GM23338 (cell line): ENCODE data around the gene TMEM204. TPM values are rescaled to one million over a fixed set of nuclear protein-coding genes. Genes with fewer than 3 reads are reported as not detected.

Experiments used
- ATAC-seq: fragments of 200-7000 bp; cut with Tn5 transposase; 3 replicates; pipeline ENCODE4 v1.9.1; 2020
- DNase-seq: peaks from one replicate; pipeline ENCODE4 v3.0.0-alpha.2; 2015; ENCODE audit warnings: low spot score
- H2AFZ ChIP-seq: fragments of 200-600 bp; sonication (generic); 2 replicates; pipeline ENCODE4 v1.8.0; 2016; ENCODE audit warnings: antibody characterized with exemption, mild to moderate bottlenecking, moderate library complexity
- H3F3A ChIP-seq: fragments of 200-600 bp; sonication (generic); replicated peaks from 2 replicates; pipeline ENCODE4 v1.8.0; 2017; ENCODE audit warnings: antibody characterized with exemption, mixed run types, low read depth
- H3K27ac ChIP-seq: fragments of 200-600 bp; sonication (generic); 2 replicates; pipeline ENCODE4 v1.6.1; 2016; ENCODE audit warnings: low read depth
- H3K27me3 ChIP-seq: fragments of 200-600 bp; sonication (generic); 2 replicates; pipeline ENCODE4 v1.8.0; 2016; ENCODE audit warnings: mild to moderate bottlenecking, mixed run types, moderate library complexity; ENCODE audit not compliant: insufficient read depth
- H3K36me3 ChIP-seq: fragments of 200-600 bp; sonication (generic); 2 replicates; pipeline ENCODE4 v1.8.0; 2016; ENCODE audit warnings: mild to moderate bottlenecking; ENCODE audit not compliant: insufficient read depth
- H3K4me1 ChIP-seq: fragments of 200-600 bp; sonication (generic); 2 replicates; pipeline ENCODE4 v1.8.0; 2016; ENCODE audit warnings: mild to moderate bottlenecking, moderate library complexity; ENCODE audit not compliant: insufficient read depth
- H3K4me2 ChIP-seq: fragments of 200-600 bp; sonication (generic); 2 replicates; pipeline ENCODE4 v1.7.1; 2017; ENCODE audit warnings: mixed run types
- H3K4me3 ChIP-seq: fragments of 200-600 bp; sonication (generic); 2 replicates; pipeline ENCODE4 v1.6.1; 2016; ENCODE audit warnings: mixed run types
- H3K79me2 ChIP-seq: fragments of 200-600 bp; sonication (generic); replicated peaks from 2 replicates; pipeline ENCODE4 v1.8.0; 2017; ENCODE audit warnings: mild to moderate bottlenecking; ENCODE audit not compliant: insufficient read depth
- H3K9me2 ChIP-seq: fragments of 200-600 bp; sonication (generic); 2 replicates; pipeline ENCODE4 v1.8.0; 2017; ENCODE audit not compliant: insufficient read depth
- H4K20me1 ChIP-seq: fragments of 200-600 bp; sonication (generic); replicated peaks from 2 replicates; pipeline ENCODE4 v1.8.0; 2017; ENCODE audit warnings: mild to moderate bottlenecking; ENCODE audit not compliant: insufficient read depth
- H3K27ac Mint-ChIP-seq: 2 replicates; pipeline ENCODE4 v1.8.0; 2020; ENCODE audit warnings: inconsistent platforms, mild to moderate bottlenecking, moderate library complexity, mixed read lengths
- H3K27me3 Mint-ChIP-seq: 3 replicates; pipeline ENCODE4 v1.8.0; 2022; ENCODE audit warnings: low read depth, mild to moderate bottlenecking, moderate library complexity, mixed read lengths, inconsistent platforms; ENCODE audit not compliant: insufficient read depth, poor library complexity
- H3K36me3 Mint-ChIP-seq: 3 replicates; pipeline ENCODE4 v1.8.0; 2021; ENCODE audit warnings: low read depth, mild to moderate bottlenecking, inconsistent platforms, moderate library complexity, mixed read lengths
- H3K4me1 Mint-ChIP-seq: 3 replicates; pipeline ENCODE4 v1.8.0; 2020; ENCODE audit warnings: mild to moderate bottlenecking, inconsistent platforms, mixed read lengths
- H3K4me3 Mint-ChIP-seq: 3 replicates; pipeline ENCODE4 v1.8.0; 2021; ENCODE audit warnings: moderate library complexity, mild to moderate bottlenecking, inconsistent platforms, mixed read lengths
- H3K9me3 Mint-ChIP-seq: 3 replicates; pipeline ENCODE4 v1.8.0; 2020; ENCODE audit warnings: moderate library complexity, mild to moderate bottlenecking, inconsistent platforms, mixed read lengths
- CREB1 ChIP-seq: fragments of 250-450 bp; sonication (Bioruptor Pico); IDR thresholded peaks from 2 replicates; pipeline ENCODE4 v1.5.0; 2020; ENCODE audit warnings: low read depth, mild to moderate bottlenecking, moderate library complexity
- EZH2 ChIP-seq: fragments of 200-600 bp; sonication (generic); IDR thresholded peaks from one replicate; pipeline ENCODE4 v1.8.0; 2017; ENCODE audit warnings: antibody characterized with exemption, mild to moderate bottlenecking, low read depth; ENCODE audit not compliant: unreplicated experiment
- EZH2phosphoT487 ChIP-seq: fragments of 200-600 bp; sonication (generic); IDR thresholded peaks from one replicate; pipeline ENCODE4 v1.8.1; 2018; ENCODE audit warnings: antibody characterized with exemption; ENCODE audit not compliant: unreplicated experiment
- JUNB ChIP-seq: IDR thresholded peaks from one replicate; pipeline ENCODE4 v1.6.1; 2016; ENCODE audit warnings: antibody characterized with exemption; ENCODE audit not compliant: unreplicated experiment
- NANOG ChIP-seq: IDR thresholded peaks from 2 replicates; pipeline ENCODE4 v1.6.1; 2016; ENCODE audit warnings: antibody characterized with exemption, borderline replicate concordance
- POLR2AphosphoS5 ChIP-seq: IDR thresholded peaks from 2 replicates; pipeline ENCODE4 v1.6.1; 2016; ENCODE audit warnings: antibody characterized with exemption, low read depth
- STAT1 ChIP-seq: IDR thresholded peaks from one replicate; pipeline ENCODE4 v1.6.1; 2016; ENCODE audit warnings: antibody characterized with exemption; ENCODE audit not compliant: unreplicated experiment
- ZNF114 ChIP-seq: fragments of 250-450 bp; sonication (Bioruptor Pico); IDR thresholded peaks from 2 replicates; pipeline ENCODE4 v1.5.0; 2020; ENCODE audit warnings: mild to moderate bottlenecking, moderate library complexity
- ZNF331 ChIP-seq: fragments of 250-450 bp; sonication (Bioruptor Pico); IDR thresholded peaks from 2 replicates; pipeline ENCODE4 v1.5.0; 2020; ENCODE audit warnings: low read depth, mild to moderate bottlenecking, moderate library complexity
- polyA plus RNA-seq: library from polyadenylated mRNA; unstranded; fragments of >200 nt; fragmentation: Nextera tagmentation; extraction: Ambion mirVana; gene quantifications from 2 replicates; pipeline ENCODE4 v1.2.1, GENCODE V29; 2016
- total RNA-seq: library from RNA; depleted of rRNA; stranded (reverse); fragments of >200 nt; shearing (Covaris generic); gene quantifications from 2 replicates; pipeline ENCODE4 v1.2.3, GENCODE V29; 2014
- TF ChIP-seq, protein P1 (sequence below): fragments of 250-450 bp; sonication (Bioruptor Pico); IDR thresholded peaks from 2 replicates; pipeline ENCODE4 v1.5.0; 2020; ENCODE audit warnings: mild to moderate bottlenecking, moderate library complexity
- TF ChIP-seq, protein P2 (sequence below), 2 experiments: fragments of 200-600 bp in 1 of 2; sonication (generic) in 1 of 2; conservative IDR thresholded peaks; 2 replicates each; pipeline versions ENCODE4 v1.5.1 to v1.6.1; 2016 to 2017; ENCODE audit warnings: antibody characterized with exemption in 2 of 2, low read depth in 2 of 2, mild to moderate bottlenecking in 2 of 2, moderate library complexity in 1 of 2
- TF ChIP-seq, protein P3 (sequence below): IDR thresholded peaks from one replicate; pipeline ENCODE4 v1.6.1; 2018; ENCODE audit warnings: antibody characterized with exemption; ENCODE audit not compliant: unreplicated experiment
- TF ChIP-seq, protein P4 (sequence below): IDR thresholded peaks from 2 replicates; pipeline ENCODE4 v1.6.1; 2016; ENCODE audit warnings: antibody characterized with exemption

TMEM204 gene
- total and polyA plus RNA-seq, 2 experiments from 2014 or later: 0.14 to 0.21 TPM

DNA sequence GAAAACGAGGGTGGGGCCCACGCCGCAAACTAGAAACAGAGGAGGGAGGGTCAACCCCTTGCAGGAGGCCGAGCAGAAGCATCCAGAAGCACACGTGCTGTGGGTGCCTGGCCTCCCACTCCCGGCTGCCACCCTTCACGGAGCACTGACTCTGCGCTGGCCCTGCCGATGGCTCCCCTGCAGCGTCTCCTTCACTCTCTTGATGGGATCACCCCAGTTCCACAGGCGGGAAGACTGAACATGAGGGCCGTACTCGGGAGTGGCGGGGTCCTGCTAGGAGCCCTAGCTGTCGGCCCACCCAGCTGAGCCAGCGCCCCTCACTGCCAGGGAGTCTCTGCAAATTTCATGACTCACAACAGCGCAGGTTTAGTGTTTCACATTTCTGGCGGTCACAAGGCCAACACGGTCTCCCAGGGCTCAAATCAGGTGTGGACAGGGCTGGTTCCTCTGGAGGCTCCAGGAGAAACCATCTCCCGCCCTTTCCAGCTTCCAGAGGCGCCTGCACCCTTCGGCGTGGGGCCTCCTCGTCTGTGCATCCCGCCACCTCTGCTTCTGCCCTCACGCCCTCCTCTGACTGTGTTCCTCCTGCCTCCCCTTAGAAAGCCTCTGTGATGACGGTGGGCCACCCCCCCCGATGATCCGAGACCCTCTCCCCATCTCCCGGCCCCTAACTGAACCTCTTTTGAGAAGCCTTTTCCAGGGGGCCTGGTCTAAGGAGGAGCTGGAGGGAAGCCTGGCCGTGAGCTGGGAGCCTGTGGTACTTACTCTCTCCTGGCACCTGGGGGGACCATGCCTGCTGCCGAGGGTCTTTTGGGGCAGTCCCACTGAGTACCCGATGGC lies 46.7 kb upstream of the TMEM204 start:
- no peaks in the 10 kb centered on the region for H3K9me2 ChIP-seq
- H3K27me3 ChIP-seq: no peaks in the 10 kb centered on the region
- TF ChIP-seq ZNF114: no peak
- no peak for TF ChIP-seq POLR2AphosphoS5
- no peak for TF ChIP-seq JUNB
- no peak for TF ChIP-seq EZH2
- TF ChIP-seq CREB1 (CRISPR knock-in tag): no peak
- no peak for TF ChIP-seq NANOG
- TF ChIP-seq STAT1: no peak
- TF ChIP-seq, protein P1, sequence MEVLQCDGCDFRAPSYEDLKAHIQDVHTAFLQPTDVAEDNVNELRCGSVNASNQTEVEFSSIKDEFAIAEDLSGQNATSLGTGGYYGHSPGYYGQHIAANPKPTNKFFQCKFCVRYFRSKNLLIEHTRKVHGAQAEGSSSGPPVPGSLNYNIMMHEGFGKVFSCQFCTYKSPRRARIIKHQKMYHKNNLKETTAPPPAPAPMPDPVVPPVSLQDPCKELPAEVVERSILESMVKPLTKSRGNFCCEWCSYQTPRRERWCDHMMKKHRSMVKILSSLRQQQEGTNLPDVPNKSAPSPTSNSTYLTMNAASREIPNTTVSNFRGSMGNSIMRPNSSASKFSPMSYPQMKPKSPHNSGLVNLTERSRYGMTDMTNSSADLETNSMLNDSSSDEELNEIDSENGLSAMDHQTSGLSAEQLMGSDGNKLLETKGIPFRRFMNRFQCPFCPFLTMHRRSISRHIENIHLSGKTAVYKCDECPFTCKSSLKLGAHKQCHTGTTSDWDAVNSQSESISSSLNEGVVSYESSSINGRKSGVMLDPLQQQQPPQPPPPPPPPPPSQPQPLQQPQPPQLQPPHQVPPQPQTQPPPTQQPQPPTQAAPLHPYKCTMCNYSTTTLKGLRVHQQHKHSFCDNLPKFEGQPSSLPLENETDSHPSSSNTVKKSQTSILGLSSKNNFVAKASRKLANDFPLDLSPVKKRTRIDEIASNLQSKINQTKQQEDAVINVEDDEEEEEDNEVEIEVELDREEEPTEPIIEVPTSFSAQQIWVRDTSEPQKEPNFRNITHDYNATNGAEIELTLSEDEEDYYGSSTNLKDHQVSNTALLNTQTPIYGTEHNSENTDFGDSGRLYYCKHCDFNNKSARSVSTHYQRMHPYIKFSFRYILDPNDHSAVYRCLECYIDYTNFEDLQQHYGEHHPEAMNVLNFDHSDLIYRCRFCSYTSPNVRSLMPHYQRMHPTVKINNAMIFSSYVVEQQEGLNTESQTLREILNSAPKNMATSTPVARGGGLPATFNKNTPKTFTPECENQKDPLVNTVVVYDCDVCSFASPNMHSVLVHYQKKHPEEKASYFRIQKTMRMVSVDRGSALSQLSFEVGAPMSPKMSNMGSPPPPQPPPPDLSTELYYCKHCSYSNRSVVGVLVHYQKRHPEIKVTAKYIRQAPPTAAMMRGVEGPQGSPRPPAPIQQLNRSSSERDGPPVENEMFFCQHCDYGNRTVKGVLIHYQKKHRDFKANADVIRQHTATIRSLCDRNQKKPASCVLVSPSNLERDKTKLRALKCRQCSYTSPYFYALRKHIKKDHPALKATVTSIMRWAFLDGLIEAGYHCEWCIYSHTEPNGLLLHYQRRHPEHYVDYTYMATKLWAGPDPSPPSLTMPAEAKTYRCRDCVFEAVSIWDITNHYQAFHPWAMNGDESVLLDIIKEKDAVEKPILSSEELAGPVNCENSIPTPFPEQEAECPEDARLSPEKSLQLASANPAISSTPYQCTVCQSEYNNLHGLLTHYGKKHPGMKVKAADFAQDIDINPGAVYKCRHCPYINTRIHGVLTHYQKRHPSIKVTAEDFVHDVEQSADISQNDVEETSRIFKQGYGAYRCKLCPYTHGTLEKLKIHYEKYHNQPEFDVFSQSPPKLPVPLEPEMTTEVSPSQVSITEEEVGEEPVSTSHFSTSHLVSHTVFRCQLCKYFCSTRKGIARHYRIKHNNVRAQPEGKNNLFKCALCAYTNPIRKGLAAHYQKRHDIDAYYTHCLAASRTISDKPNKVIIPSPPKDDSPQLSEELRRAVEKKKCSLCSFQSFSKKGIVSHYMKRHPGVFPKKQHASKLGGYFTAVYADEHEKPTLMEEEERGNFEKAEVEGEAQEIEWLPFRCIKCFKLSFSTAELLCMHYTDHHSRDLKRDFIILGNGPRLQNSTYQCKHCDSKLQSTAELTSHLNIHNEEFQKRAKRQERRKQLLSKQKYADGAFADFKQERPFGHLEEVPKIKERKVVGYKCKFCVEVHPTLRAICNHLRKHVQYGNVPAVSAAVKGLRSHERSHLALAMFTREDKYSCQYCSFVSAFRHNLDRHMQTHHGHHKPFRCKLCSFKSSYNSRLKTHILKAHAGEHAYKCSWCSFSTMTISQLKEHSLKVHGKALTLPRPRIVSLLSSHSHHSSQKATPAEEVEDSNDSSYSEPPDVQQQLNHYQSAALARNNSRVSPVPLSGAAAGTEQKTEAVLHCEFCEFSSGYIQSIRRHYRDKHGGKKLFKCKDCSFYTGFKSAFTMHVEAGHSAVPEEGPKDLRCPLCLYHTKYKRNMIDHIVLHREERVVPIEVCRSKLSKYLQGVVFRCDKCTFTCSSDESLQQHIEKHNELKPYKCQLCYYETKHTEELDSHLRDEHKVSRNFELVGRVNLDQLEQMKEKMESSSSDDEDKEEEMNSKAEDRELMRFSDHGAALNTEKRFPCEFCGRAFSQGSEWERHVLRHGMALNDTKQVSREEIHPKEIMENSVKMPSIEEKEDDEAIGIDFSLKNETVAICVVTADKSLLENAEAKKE (CRISPR knock-in tag): no peak
- no peak for TF ChIP-seq ZNF331 (CRISPR knock-in tag)
- TF ChIP-seq, protein P2, sequence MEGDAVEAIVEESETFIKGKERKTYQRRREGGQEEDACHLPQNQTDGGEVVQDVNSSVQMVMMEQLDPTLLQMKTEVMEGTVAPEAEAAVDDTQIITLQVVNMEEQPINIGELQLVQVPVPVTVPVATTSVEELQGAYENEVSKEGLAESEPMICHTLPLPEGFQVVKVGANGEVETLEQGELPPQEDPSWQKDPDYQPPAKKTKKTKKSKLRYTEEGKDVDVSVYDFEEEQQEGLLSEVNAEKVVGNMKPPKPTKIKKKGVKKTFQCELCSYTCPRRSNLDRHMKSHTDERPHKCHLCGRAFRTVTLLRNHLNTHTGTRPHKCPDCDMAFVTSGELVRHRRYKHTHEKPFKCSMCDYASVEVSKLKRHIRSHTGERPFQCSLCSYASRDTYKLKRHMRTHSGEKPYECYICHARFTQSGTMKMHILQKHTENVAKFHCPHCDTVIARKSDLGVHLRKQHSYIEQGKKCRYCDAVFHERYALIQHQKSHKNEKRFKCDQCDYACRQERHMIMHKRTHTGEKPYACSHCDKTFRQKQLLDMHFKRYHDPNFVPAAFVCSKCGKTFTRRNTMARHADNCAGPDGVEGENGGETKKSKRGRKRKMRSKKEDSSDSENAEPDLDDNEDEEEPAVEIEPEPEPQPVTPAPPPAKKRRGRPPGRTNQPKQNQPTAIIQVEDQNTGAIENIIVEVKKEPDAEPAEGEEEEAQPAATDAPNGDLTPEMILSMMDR (conservative IDR thresholded peaks at IDR 0.05; ENCODE audit: low read depth in 2 of 2): no peak
- TF ChIP-seq, protein P3, sequence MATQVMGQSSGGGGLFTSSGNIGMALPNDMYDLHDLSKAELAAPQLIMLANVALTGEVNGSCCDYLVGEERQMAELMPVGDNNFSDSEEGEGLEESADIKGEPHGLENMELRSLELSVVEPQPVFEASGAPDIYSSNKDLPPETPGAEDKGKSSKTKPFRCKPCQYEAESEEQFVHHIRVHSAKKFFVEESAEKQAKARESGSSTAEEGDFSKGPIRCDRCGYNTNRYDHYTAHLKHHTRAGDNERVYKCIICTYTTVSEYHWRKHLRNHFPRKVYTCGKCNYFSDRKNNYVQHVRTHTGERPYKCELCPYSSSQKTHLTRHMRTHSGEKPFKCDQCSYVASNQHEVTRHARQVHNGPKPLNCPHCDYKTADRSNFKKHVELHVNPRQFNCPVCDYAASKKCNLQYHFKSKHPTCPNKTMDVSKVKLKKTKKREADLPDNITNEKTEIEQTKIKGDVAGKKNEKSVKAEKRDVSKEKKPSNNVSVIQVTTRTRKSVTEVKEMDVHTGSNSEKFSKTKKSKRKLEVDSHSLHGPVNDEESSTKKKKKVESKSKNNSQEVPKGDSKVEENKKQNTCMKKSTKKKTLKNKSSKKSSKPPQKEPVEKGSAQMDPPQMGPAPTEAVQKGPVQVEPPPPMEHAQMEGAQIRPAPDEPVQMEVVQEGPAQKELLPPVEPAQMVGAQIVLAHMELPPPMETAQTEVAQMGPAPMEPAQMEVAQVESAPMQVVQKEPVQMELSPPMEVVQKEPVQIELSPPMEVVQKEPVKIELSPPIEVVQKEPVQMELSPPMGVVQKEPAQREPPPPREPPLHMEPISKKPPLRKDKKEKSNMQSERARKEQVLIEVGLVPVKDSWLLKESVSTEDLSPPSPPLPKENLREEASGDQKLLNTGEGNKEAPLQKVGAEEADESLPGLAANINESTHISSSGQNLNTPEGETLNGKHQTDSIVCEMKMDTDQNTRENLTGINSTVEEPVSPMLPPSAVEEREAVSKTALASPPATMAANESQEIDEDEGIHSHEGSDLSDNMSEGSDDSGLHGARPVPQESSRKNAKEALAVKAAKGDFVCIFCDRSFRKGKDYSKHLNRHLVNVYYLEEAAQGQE: no peak
- TF ChIP-seq EZH2phosphoT487: no peak
- TF ChIP-seq, protein P4, sequence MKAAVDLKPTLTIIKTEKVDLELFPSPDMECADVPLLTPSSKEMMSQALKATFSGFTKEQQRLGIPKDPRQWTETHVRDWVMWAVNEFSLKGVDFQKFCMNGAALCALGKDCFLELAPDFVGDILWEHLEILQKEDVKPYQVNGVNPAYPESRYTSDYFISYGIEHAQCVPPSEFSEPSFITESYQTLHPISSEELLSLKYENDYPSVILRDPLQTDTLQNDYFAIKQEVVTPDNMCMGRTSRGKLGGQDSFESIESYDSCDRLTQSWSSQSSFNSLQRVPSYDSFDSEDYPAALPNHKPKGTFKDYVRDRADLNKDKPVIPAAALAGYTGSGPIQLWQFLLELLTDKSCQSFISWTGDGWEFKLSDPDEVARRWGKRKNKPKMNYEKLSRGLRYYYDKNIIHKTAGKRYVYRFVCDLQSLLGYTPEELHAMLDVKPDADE: no peak
- H3K4me3 ChIP-seq: no peak overlapping the region
- H4K20me1 ChIP-seq: no peaks in the 10 kb centered on the region
- H3K4me3 Mint-ChIP-seq: no peak overlapping the region
- H3K4me2 ChIP-seq: no peak overlapping the region
- no peaks in the 10 kb centered on the region for H3F3A ChIP-seq
- H3K27ac ChIP-seq: no peak overlapping the region
- no peaks in the 10 kb centered on the region for H3K36me3 ChIP-seq
- H3K27ac Mint-ChIP-seq: no peak overlapping the region
- peaks cover 22% of the 10 kb centered on the region for H3K27me3 Mint-ChIP-seq
- no peak for DNase-seq
- H2AFZ ChIP-seq: no peak overlapping the region
- no peaks in the 10 kb centered on the region for H3K79me2 ChIP-seq
- H3K9me3 Mint-ChIP-seq: peaks cover 2% of the 10 kb centered on the region; the same call in 1 of the 3 replicates
- no peaks in the 10 kb centered on the region for H3K36me3 Mint-ChIP-seq
- no peak for ATAC-seq
- H3K4me1 ChIP-seq: no peaks in the 10 kb centered on the region
- no peaks in the 10 kb centered on the region for H3K4me1 Mint-ChIP-seq
